Activated naive CD8-positive, alpha-beta T cell treated with anti-CD3 and anti-CD28 coated beads, Interleukin-2, amount 50 U/mL, for 16 hours (primary cell): ENCODE measurements around the gene INAFM2.

Experiments
- DNase-seq: peaks from one replicate; pipeline ENCODE4 v3.0.0-alpha.2; 2020; ENCODE audit warnings: low read depth, low spot score

Gene INAFM2

GRCh38 chr15:40306371-40306770 lies 17.1 kb upstream of the INAFM2 start:
- no peak for DNase-seq

- DNase-seq, result no peak
Measured at GRCh38 chr15:40306908-40307307, 16.6 kb upstream of the INAFM2 start.

- peak; percentile 31 for DNase-seq
Measured at GRCh38 chr15:40307421-40308211, 15.9 kb upstream of the INAFM2 start, which contains the start of gene PLCB2. Gene PLCB2 (minus strand): TSS chr15:40307935. CDS start chr15:40307672, 263 bp downstream.

- DNase-seq, result no peak
Measured at GRCh38 chr15:40309344-40309862, 14.1 kb upstream of the INAFM2 start.

GRCh38 chr15:40310001-40310959 lies 13.2 kb upstream of the INAFM2 start:
- no peak for DNase-seq

- no peak for DNase-seq
Measured at GRCh38 chr15:40310993-40311392, 12.5 kb upstream of the INAFM2 start.

- no peak for DNase-seq
Measured at GRCh38 chr15:40312370-40313158, 10.9 kb upstream of the INAFM2 start.

GRCh38 chr15:40313531-40314398 lies 9.7 kb upstream of the INAFM2 start:
- DNase-seq, result no peak

GRCh38 chr15:40314723-40315276 lies 8.7 kb upstream of the INAFM2 start:
- no peak for DNase-seq

GRCh38 chr15:40316931-40317330 lies 6.6 kb upstream of the INAFM2 start:
- no peak for DNase-seq

- DNase-seq, result no peak
Measured at GRCh38 chr15:40317580-40317979, 5.9 kb upstream of the INAFM2 start.

- DNase-seq, result no peak
Measured at GRCh38 chr15:40320409-40320808, 3.1 kb upstream of the INAFM2 start.

- DNase-seq, result no peak
Measured at GRCh38 chr15:40320931-40321371, 2.5 kb upstream of the INAFM2 start.

- DNase-seq, result no peak
Measured at GRCh38 chr15:40322531-40323238, 807 bp upstream of the INAFM2 start.

- DNase-seq, result no peak
Measured at GRCh38 chr15:40323953-40324937, 753 bp downstream of the INAFM2 start.

- DNase-seq, result no peak
Measured at GRCh38 chr15:40325188-40325587, 1.7 kb downstream of the INAFM2 start.

- DNase-seq, result no peak
Measured at GRCh38 chr15:40325700-40326099, 2.2 kb downstream of the INAFM2 start.

GRCh38 chr15:40327457-40327856 lies 4.0 kb downstream of the INAFM2 start:
- no peak for DNase-seq
